ENCODE measurements around the gene TBC1D3K.
"Not testable (repeated sequence)": the region's sequence is repeated elsewhere in the genome, so short reads cannot be mapped to it uniquely, and the experiment has no call there.

DNA sequence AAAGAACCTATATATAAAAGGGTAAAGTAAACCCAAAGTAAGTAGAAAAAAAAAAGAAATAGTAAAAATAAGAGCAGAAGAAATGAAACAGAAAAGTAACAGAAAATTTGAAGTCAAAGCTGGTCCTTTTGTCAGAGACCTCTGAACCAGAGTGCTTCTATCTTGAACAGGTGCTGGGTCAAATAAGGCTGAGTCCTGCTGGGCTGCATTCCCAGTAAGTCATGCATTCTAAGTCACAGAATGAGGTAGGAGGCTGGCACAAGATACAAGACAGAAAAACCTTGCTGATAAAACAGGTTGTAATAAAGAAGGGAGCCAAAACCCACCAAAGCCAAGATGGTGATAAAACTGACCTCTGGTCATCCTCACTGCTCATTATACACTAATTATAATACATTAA lies 27.3 kb upstream of the TBC1D3K start:
- not testable (repeated sequence) for TF ChIP-seq POLR2AphosphoS5 (IDR thresholded peaks at IDR 0.05; ENCODE audit: low read depth, low read length); POLR2A (IDR thresholded peaks at IDR 0.05; ENCODE audit: low read depth, low read length); TAF1 (IDR thresholded peaks at IDR 0.05; ENCODE audit: borderline replicate concordance, low read depth, low read length)

All from GM12892 (cell line).